Aorta (tissue), 5 donors: ENCODE data around the gene NALCN. TPM values are rescaled to one million over a fixed set of nuclear protein-coding genes. Genes with fewer than 3 reads are reported as not detected.
A peak's percentile ranks its signal among the peaks of the same experiment; 100 is the strongest.

Source experiments
- ATAC-seq: fragments of 200-7000 bp; cut with Tn5 transposase; one replicate; pipeline ENCODE4 v1.9.1; 2022; ENCODE audit warnings: moderate library complexity; ENCODE audit not compliant: low FRiP score
- DNase-seq, 2 donors: peaks; one replicate each; pipeline ENCODE4 v3.0.0-alpha.2; 2020
- H3K27ac ChIP-seq, 2 donors: one replicate each; pipeline ENCODE4 v1.5.1; 2013; ENCODE audit warnings: low read length in 2 of 2, mild to moderate bottlenecking in 2 of 2, moderate library complexity in 2 of 2, control low read depth in 1 of 2, inconsistent platforms in 1 of 2, low read depth in 1 of 2
- H3K27me3 ChIP-seq, 2 donors: one replicate each; pipeline ENCODE4 v1.6.1; 2013; ENCODE audit warnings: control low read depth in 1 of 2, low read length in 1 of 2, mild to moderate bottlenecking in 1 of 2, moderate library complexity in 1 of 2; ENCODE audit not compliant: insufficient read depth in 2 of 2, control insufficient read depth in 1 of 2
- H3K36me3 ChIP-seq, 2 donors: one replicate each; pipeline ENCODE4 v1.6.1; 2013; ENCODE audit warnings: control low read depth in 1 of 2, low read length in 1 of 2, mild to moderate bottlenecking in 1 of 2; ENCODE audit not compliant: insufficient read depth in 2 of 2, control insufficient read depth in 1 of 2
- H3K4me1 ChIP-seq, 2 donors: one replicate each; pipeline ENCODE4 v1.6.1; 2013; ENCODE audit warnings: low read length in 2 of 2, control low read depth in 1 of 2, mild to moderate bottlenecking in 1 of 2, moderate library complexity in 1 of 2; ENCODE audit not compliant: insufficient read depth in 2 of 2, control insufficient read depth in 1 of 2
- H3K4me3 ChIP-seq, 2 donors: one replicate each; pipeline ENCODE4 v1.5.1; 2013; ENCODE audit warnings: low read length in 2 of 2, control low read depth in 1 of 2, mild to moderate bottlenecking in 1 of 2
- H3K9me3 ChIP-seq: one replicate; pipeline ENCODE4 v1.6.1; 2013; ENCODE audit warnings: mild to moderate bottlenecking, low read length; ENCODE audit not compliant: control insufficient read depth
- WGBS, 2 donors: extraction: QIAGEN DNeasy Blood & Tissue Kit; methylation state at CpG; one replicate each; pipeline ENCODE4 v1.1.7; 2013; 5-methylcytosine and 5-hydroxymethylcytosine counted together
- intact Hi-C, 2 donors: fragments of 100-400 bp; cut with DNase I; formaldehyde crosslinking; loops; one replicate each; pipeline versions ENCODE4 v1.14.2 to v1.15.0; 2022
- polyA plus RNA-seq, 2 donors: library from polyadenylated mRNA; stranded (reverse); fragments of 200-250 nt; gene quantifications; one replicate each; pipeline ENCODE4 v1.2.3, GENCODE V29; 2013
- total RNA-seq, 2 donors: library from RNA; stranded (reverse); fragmentation: NEBNext Ultra II Directional; extraction: Animal tissue kit (Norgen Biotek cat#: 25700); gene quantifications; one replicate each; pipeline ENCODE4 v1.2.1, GENCODE V29; 2021
- donor health status: healthy with polysubstance abuse.
- donor health status: Bipolar disorder and iron deficiency.
- donor health status: DM: no; HTN: no; CAD: no.
- donor health status: DM: no; HTN: no; CAD: no.
- donor health status: DM: yes; HTN: yes; CAD: no.

Gene NALCN
- total and polyA plus RNA-seq, 4 donors, result 2.4 to 16.2 (median 8.2) TPM

- ATAC-seq, result no peak
- 44 to 51% methylated on average over 1 of the region's 1 CpG for WGBS, 2 donors
These were observed 9.5 kb downstream of the NALCN start for GRCh38 chr13:101406791-101407190.

GRCh38 chr13:101401196-101401595 lies 15.1 kb downstream of the NALCN start:
- ATAC-seq, result no peak
- Histone ChIP-seq H3K36me3 (peaks cover 0 to 1% of the 10 kb centered on the region in 2 donors), H3K27me3 (no peaks in the 10 kb centered on the region), H3K4me3 (no peak overlapping the region), H3K27ac (no peak overlapping the region), H3K4me1 (no peaks in the 10 kb centered on the region), H3K9me3 (no peaks in the 10 kb centered on the region)
- WGBS, 2 donors, result 99 to 100% methylated on average over 1 of the region's 1 CpG
- intact Hi-C loops, result no loop called here
- DNase-seq, result no peak

More at GRCh38 chr13:101406791-101407190, 9.5 kb downstream of the NALCN start:
- intact Hi-C loops, result no loop called here
- H3K4me1 ChIP-seq, result peaks cover 1 to 4% of the 10 kb centered on the region in 2 donors
- no peak for DNase-seq
- H3K36me3 ChIP-seq, result no peaks in the 10 kb centered on the region
- H3K27ac ChIP-seq, result no peak overlapping the region
- no peaks in the 10 kb centered on the region for H3K9me3 ChIP-seq
- no peaks in the 10 kb centered on the region for H3K27me3 ChIP-seq
- no peak overlapping the region for H3K4me3 ChIP-seq

DNA sequence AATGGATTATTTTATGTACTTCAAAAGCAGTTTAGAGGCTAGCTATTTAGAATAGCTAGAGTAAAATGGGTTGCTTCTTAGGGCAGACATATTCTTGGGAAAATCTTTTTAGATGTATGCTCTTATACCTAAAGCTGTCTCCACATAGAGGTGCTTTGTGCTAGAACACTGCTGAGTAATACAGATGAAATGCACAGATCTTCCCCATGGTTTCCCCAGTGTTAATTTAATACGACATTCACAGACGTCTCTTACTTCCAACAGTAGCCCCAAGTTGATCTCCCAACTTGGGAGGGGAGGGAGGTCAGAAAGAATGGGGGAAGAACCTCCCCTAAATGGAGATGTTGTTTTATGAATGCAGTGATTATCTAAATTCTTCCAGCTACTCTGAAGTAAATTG lies 16.9 kb downstream of the NALCN start:
- intact Hi-C loops, result no loop called here
- no peaks in the 10 kb centered on the region for H3K9me3 ChIP-seq
- peaks cover 0 to 1% of the 10 kb centered on the region in 2 donors for H3K36me3 ChIP-seq
- WGBS, 2 donors, result 76 to 86% methylated on average over 2 of the region's 2 CpGs
- no peaks in the 10 kb centered on the region for H3K4me1 ChIP-seq
- no peaks in the 10 kb centered on the region for H3K27me3 ChIP-seq
- ATAC-seq (no peak), DNase-seq (no peak)
- H3K4me3 ChIP-seq, result no peak overlapping the region
- no peak overlapping the region for H3K27ac ChIP-seq

DNA sequence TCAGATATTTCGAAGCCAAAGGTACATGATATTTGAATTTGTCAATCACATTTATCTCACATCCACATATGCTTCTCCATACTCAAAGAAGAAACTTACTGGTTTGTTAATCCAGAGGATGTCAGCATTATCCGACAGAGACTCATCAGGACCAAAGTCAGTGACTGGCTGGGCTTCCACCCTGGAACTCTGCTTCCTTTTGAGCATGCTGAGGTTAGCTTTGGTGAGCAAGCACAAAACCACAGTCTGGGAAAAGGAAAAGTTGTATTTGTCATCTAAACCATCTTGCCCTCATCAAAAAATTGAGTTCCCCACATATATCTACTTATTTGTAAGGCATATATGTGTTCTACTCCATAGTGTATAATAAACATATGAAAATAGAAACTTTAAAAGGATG lies 17.4 kb downstream of the NALCN start:
- no peaks in the 10 kb centered on the region for H3K27me3 ChIP-seq
- no peak for ATAC-seq
- H3K4me3 ChIP-seq, result no peak overlapping the region
- whole genome bisulfite sequencing, 2 donors, result 94 to 95% methylated on average over 2 of the region's 2 CpGs
- intact Hi-C loops, result no loop called here
- no peak overlapping the region for H3K27ac ChIP-seq
- H3K9me3 ChIP-seq, result no peaks in the 10 kb centered on the region
- peaks cover 0 to 1% of the 10 kb centered on the region in 2 donors for H3K36me3 ChIP-seq
- DNase-seq, result no peak
- no peaks in the 10 kb centered on the region for H3K4me1 ChIP-seq

- Histone ChIP-seq H3K36me3 (peaks cover 0 to 1% of the 10 kb centered on the region in 2 donors), H3K9me3 (no peaks in the 10 kb centered on the region), H3K27ac (no peak overlapping the region), H3K27me3 (no peaks in the 10 kb centered on the region), H3K4me3 (no peak overlapping the region), H3K4me1 (no peaks in the 10 kb centered on the region)
- ATAC-seq, result no peak
- intact Hi-C loops, result no loop called here
- 89 to 90% methylated on average over 2 of the region's 2 CpGs for WGBS, 2 donors
- DNase-seq, result no peak
These were observed 18.1 kb downstream of the NALCN start for GRCh38 chr13:101398191-101398590.

- no peak overlapping the region for H3K4me3 ChIP-seq
- 57 to 58% methylated on average over 2 of the region's 2 CpGs for WGBS, 2 donors
- H3K9me3 ChIP-seq, result no peaks in the 10 kb centered on the region
- H3K4me1 ChIP-seq, result no peaks in the 10 kb centered on the region
- intact Hi-C loops, result no loop called here
- no peak for ATAC-seq
- DNase-seq, result no peak
- H3K27ac ChIP-seq, result peak overlapping the region in 1 of 2 donors; percentile 3
- H3K27me3 ChIP-seq, result no peaks in the 10 kb centered on the region
- peaks cover 0 to 1% of the 10 kb centered on the region in 2 donors for H3K36me3 ChIP-seq
These were observed 18.6 kb downstream of the NALCN start for GRCh38 chr13:101397742-101398141.

DNA sequence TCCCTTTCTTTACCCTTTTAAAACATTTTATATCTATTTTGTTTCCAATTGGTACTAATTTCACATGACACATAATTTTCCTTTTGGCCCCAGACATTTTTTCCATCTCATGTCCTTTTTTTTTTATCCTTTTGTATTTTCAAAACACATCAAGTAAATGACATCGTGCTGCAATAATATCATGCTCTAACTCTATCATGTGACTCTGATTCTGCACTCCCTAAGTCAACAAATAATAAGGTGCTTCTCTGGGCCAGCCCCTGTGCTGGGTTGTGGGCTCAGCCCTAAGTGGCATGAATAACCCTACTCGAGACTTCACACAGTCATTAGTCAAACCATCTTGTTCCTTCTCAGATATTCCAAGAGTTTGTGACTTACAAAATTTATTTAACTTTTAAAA lies 21.7 kb downstream of the NALCN start:
- WGBS, 2 donors, result 20 to 26% methylated on average over 2 of the region's 2 CpGs
- no peak for ATAC-seq
- DNase-seq, result no peak
- no peaks in the 10 kb centered on the region for H3K4me1 ChIP-seq
- peaks cover 0 to 1% of the 10 kb centered on the region in 2 donors for H3K36me3 ChIP-seq
- intact Hi-C loops, result no loop called here
- H3K9me3 ChIP-seq, result no peaks in the 10 kb centered on the region
- no peak overlapping the region for H3K27ac ChIP-seq
- no peaks in the 10 kb centered on the region for H3K27me3 ChIP-seq
- no peak overlapping the region for H3K4me3 ChIP-seq

GRCh38 chr13:101393140-101393539 lies 23.2 kb downstream of the NALCN start:
- DNase-seq (no peak), ATAC-seq (no peak)
- Histone ChIP-seq H3K36me3 (peaks cover 0 to 1% of the 10 kb centered on the region in 2 donors), H3K27me3 (no peaks in the 10 kb centered on the region), H3K4me1 (no peaks in the 10 kb centered on the region), H3K27ac (no peak overlapping the region), H3K4me3 (no peak overlapping the region), H3K9me3 (no peaks in the 10 kb centered on the region)
- 95 to 98% methylated on average over 3 of the region's 3 CpGs for WGBS, 2 donors
- intact Hi-C loops, result no loop called here

DNA sequence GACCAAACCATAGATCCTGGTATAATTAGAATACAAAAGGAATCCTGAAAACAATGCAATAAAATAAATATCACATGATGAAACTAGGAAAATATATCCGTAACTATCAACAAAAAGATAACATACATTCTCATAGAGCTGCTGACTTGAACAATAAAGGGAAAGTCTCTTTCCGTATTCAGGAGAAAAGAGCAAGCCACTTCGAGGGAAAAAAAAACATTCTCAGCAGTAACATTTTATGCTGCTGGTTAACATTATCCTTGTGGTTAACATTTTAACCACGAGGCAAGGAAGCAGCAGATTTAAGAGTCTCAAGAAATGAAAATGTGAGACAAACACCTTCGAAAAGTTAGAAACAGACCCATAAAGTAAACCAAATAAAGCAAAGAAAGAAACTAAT lies 25.8 kb downstream of the NALCN start:
- ATAC-seq (no peak), DNase-seq (no peak)
- H3K4me1 ChIP-seq, result no peaks in the 10 kb centered on the region
- 10 to 13% methylated on average over 5 of the region's 5 CpGs for WGBS, 2 donors
- H3K27ac ChIP-seq, result no peak overlapping the region
- H3K4me3 ChIP-seq, result peak overlapping the region in 1 of 2 donors; percentile 18
- no peaks in the 10 kb centered on the region for H3K36me3 ChIP-seq
- H3K9me3 ChIP-seq, result no peaks in the 10 kb centered on the region
- no peaks in the 10 kb centered on the region for H3K27me3 ChIP-seq
- intact Hi-C loops, result no loop called here
